Measurements from ENCODE around the gene CNIH3. TPM values are rescaled to one million over a fixed set of nuclear protein-coding genes. Genes with fewer than 3 reads are reported as not detected.

The CNIH3 gene
- total RNA-seq, 1 experiment from 2014 or later: 1.8 TPM

DNA sequence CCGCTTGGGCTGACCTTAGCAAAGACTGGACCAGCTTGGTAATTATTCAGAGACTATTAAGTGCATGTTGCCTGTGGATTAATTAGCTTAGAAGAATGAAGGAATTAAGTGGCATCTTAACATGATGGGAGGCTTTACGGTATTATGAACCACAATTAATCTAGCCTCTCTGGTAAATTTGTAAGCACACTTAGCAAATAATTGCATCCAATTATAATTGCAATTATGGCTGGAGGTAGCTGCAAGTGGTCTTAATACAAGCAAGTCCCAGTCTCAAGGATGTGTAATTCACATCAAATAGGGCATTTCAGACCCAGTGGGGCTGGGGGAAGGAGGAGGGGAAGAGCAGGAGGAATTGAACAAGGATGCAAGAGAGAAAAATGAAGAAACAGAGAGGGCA is 151.6 kb downstream of the CNIH3 start:
- H2AFZ ChIP-seq (ENCODE audit: low read depth, low read length, poor library complexity, severe bottlenecking): no peak overlapping the region
- no peaks in the 10 kb centered on the region for H3K79me2 ChIP-seq (ENCODE audit: insufficient read depth, low read length)
- ChIA-PET RAD21 (ENCODE audit: low non-redundant PET in 1 of 2, low total read pairs in 2 of 2, uncharacterized antibody in 2 of 2, unreplicated experiment in 2 of 2) (no interaction called here), CTCF (interaction anchor here (0.8 kb wide), 1 partner anchor 20 kb away, joined by 4 read pairs; no protein-coding TSS in a partner anchor), POLR2A (no interaction called here)
- H3K9ac ChIP-seq (ENCODE audit: low read length): no peak overlapping the region
- BruUV-seq (replicated peaks): no TSS peak
- DNase-seq (ENCODE audit: low read depth, low spot score): no peak
- intact Hi-C loops (cut with micrococcal nuclease): no loop called here
- TF ChIP-seq FOSL1 (IDR thresholded peaks at IDR 0.05; ENCODE audit: low read depth) (no peak), ZNF274 (IDR thresholded peaks at IDR 0.05; ENCODE audit: low read depth, low read length) (no peak), ATF3 (IDR thresholded peaks at IDR 0.05) (no peak), EZH2 (IDR thresholded peaks at IDR 0.05) (no peak), TCF7L2 (IDR thresholded peaks at IDR 0.05; ENCODE audit: borderline replicate concordance, extremely low read depth, insufficient read depth, insufficient read length) (no peak), ZFX (IDR thresholded peaks at IDR 0.05) (no peak), CTCF (IDR thresholded peaks at IDR 0.05 in 2 of 3, conservative IDR thresholded peaks at IDR 0.05 in 1 of 3; ENCODE audit: borderline replicate concordance in 1 of 3, insufficient read depth in 1 of 3, low read depth in 2 of 3, low read length in 2 of 3) (no peak), POLR2A (IDR thresholded peaks at IDR 0.05; ENCODE audit: borderline replicate concordance, extremely low read depth, insufficient read depth, insufficient read length) (no peak), ELF1 (IDR thresholded peaks at IDR 0.05; ENCODE audit: borderline replicate concordance, low read depth) (no peak)
- TF ChIP-seq, protein P1, sequence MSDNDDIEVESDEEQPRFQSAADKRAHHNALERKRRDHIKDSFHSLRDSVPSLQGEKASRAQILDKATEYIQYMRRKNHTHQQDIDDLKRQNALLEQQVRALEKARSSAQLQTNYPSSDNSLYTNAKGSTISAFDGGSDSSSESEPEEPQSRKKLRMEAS (IDR thresholded peaks at IDR 0.05): no peak
- ATAC-seq: no peak
- H3K9me3 ChIP-seq (ENCODE audit: control insufficient read depth in 1 of 2, insufficient read depth in 1 of 2, low read depth in 1 of 2, low read length in 2 of 2): no peaks in the 10 kb centered on the region
- no peak overlapping the region for H3K4me3 ChIP-seq (replicated peaks in 1 of 2; ENCODE audit: low read depth in 1 of 2, low read length in 2 of 2)
- H3K4me2 ChIP-seq (ENCODE audit: low read length): no peak overlapping the region
- H3K27ac ChIP-seq (ENCODE audit: low read depth, low read length): no peak overlapping the region
- no peaks in the 10 kb centered on the region for H4K20me1 ChIP-seq (ENCODE audit: insufficient read depth)
- no peaks in the 10 kb centered on the region for H3K9me2 ChIP-seq (ENCODE audit: insufficient read depth)
- no peaks in the 10 kb centered on the region for H3K36me3 ChIP-seq (ENCODE audit: control insufficient read depth in 1 of 2, insufficient read depth in 2 of 2, low read length in 2 of 2)
- peaks cover 21% of the 10 kb centered on the region; the same call in 1 of the 2 replicates for H3K27me3 ChIP-seq (ENCODE audit: insufficient read depth, low read length)
- peaks cover 0 to 4% of the 10 kb centered on the region in 2 experiments; a peak in 1 of 4 replicates for H3K4me1 ChIP-seq (ENCODE audit: control insufficient read depth in 1 of 2, insufficient read depth in 2 of 2, low read length in 2 of 2)

Measured in HCT116 (cell line).